ENCODE results near the gene THBS2.
"Not testable (repeated sequence)": the region's sequence is repeated elsewhere in the genome, so short reads cannot be mapped to it uniquely, and the experiment has no call there.

The THBS2 gene

GRCh38 chr6:169263374-169263773 is 9.7 kb upstream of the THBS2 start:
- no CpG with 5 or more reads among the region's 3 CpGs for WGBS (ENCODE audit: insufficient coverage, insufficient read length)
- Histone ChIP-seq H3K27ac (ENCODE audit: low read length) (no peak overlapping the region), H3K4me1 (ENCODE audit: control insufficient read depth, insufficient read depth, low read length) (no peaks in the 10 kb centered on the region), H3K36me3 (ENCODE audit: control insufficient read depth, insufficient read depth, low read length) (no peaks in the 10 kb centered on the region), H3K4me3 (ENCODE audit: low read length) (no peak overlapping the region), H3K9me3 (ENCODE audit: control insufficient read depth, insufficient read depth, low read length) (no peaks in the 10 kb centered on the region), H3K27me3 (ENCODE audit: control insufficient read depth, insufficient read depth, low read length) (no peaks in the 10 kb centered on the region)
- no peak for DNase-seq (ENCODE audit: low read depth, low spot score)

GRCh38 chr6:169262602-169263001 is 9.0 kb upstream of the THBS2 start:
- not testable (repeated sequence) for DNase-seq (ENCODE audit: low read depth, low spot score); H3K36me3 ChIP-seq (ENCODE audit: control insufficient read depth, insufficient read depth, low read length); H3K4me1 ChIP-seq (ENCODE audit: control insufficient read depth, insufficient read depth, low read length); H3K9me3 ChIP-seq (ENCODE audit: control insufficient read depth, insufficient read depth, low read length); H3K27me3 ChIP-seq (ENCODE audit: control insufficient read depth, insufficient read depth, low read length); H3K27ac ChIP-seq (ENCODE audit: low read length); H3K4me3 ChIP-seq (ENCODE audit: low read length)
- WGBS (ENCODE audit: insufficient coverage, insufficient read length) = no CpG with 5 or more reads among the region's 14 CpGs

- WGBS (ENCODE audit: insufficient coverage, insufficient read length) = no CpG with 5 or more reads among the region's 8 CpGs
- Histone ChIP-seq H3K4me3 (ENCODE audit: low read length) (no peak overlapping the region), H3K27me3 (ENCODE audit: control insufficient read depth, insufficient read depth, low read length) (no peaks in the 10 kb centered on the region), H3K9me3 (ENCODE audit: control insufficient read depth, insufficient read depth, low read length) (no peaks in the 10 kb centered on the region), H3K36me3 (ENCODE audit: control insufficient read depth, insufficient read depth, low read length) (no peaks in the 10 kb centered on the region), H3K27ac (ENCODE audit: low read length) (no peak overlapping the region), H3K4me1 (ENCODE audit: control insufficient read depth, insufficient read depth, low read length) (peaks cover 11% of the 10 kb centered on the region)
- DNase-seq (ENCODE audit: low read depth, low spot score) = no peak
These were observed 2.9 kb upstream of the THBS2 start for GRCh38 chr6:169256518-169256917.

- Histone ChIP-seq H3K27me3 (ENCODE audit: control insufficient read depth, insufficient read depth, low read length) (no peaks in the 10 kb centered on the region), H3K4me1 (ENCODE audit: control insufficient read depth, insufficient read depth, low read length) (peaks cover 11% of the 10 kb centered on the region), H3K9me3 (ENCODE audit: control insufficient read depth, insufficient read depth, low read length) (no peaks in the 10 kb centered on the region), H3K27ac (ENCODE audit: low read length) (no peak overlapping the region), H3K4me3 (ENCODE audit: low read length) (no peak overlapping the region), H3K36me3 (ENCODE audit: control insufficient read depth, insufficient read depth, low read length) (no peaks in the 10 kb centered on the region)
- WGBS (ENCODE audit: insufficient coverage, insufficient read length) = no CpG with 5 or more reads among the region's 8 CpGs
- no peak for DNase-seq (ENCODE audit: low read depth, low spot score)
These were observed 2.4 kb upstream of the THBS2 start for GRCh38 chr6:169256061-169256460.

GRCh38 chr6:169255643-169256042 is 2.0 kb upstream of the THBS2 start:
- WGBS (ENCODE audit: insufficient coverage, insufficient read length) = no CpG with 5 or more reads among the region's 10 CpGs
- H3K4me3 ChIP-seq (ENCODE audit: low read length) = no peak overlapping the region

GRCh38 chr6:169254456-169255316 is 1.0 kb upstream of the THBS2 start:
- no peaks in the 10 kb centered on the region for H3K36me3 ChIP-seq (ENCODE audit: control insufficient read depth, insufficient read depth, low read length)
- no peak for DNase-seq (ENCODE audit: low read depth, low spot score)
- WGBS (ENCODE audit: insufficient coverage, insufficient read length) = no CpG with 5 or more reads among the region's 19 CpGs
- H3K27ac ChIP-seq (ENCODE audit: low read length) = no peak overlapping the region
- peaks cover 11% of the 10 kb centered on the region for H3K4me1 ChIP-seq (ENCODE audit: control insufficient read depth, insufficient read depth, low read length)
- H3K9me3 ChIP-seq (ENCODE audit: control insufficient read depth, insufficient read depth, low read length) = no peaks in the 10 kb centered on the region
- no peaks in the 10 kb centered on the region for H3K27me3 ChIP-seq (ENCODE audit: control insufficient read depth, insufficient read depth, low read length)
- H3K4me3 ChIP-seq (ENCODE audit: low read length) = no peak overlapping the region

More at GRCh38 chr6:169255643-169256042, 2.0 kb upstream of the THBS2 start:
- no peak for DNase-seq (ENCODE audit: low read depth, low spot score)
- Histone ChIP-seq H3K27ac (ENCODE audit: low read length) (no peak overlapping the region), H3K9me3 (ENCODE audit: control insufficient read depth, insufficient read depth, low read length) (no peaks in the 10 kb centered on the region), H3K4me1 (ENCODE audit: control insufficient read depth, insufficient read depth, low read length) (peaks cover 11% of the 10 kb centered on the region), H3K27me3 (ENCODE audit: control insufficient read depth, insufficient read depth, low read length) (no peaks in the 10 kb centered on the region), H3K36me3 (ENCODE audit: control insufficient read depth, insufficient read depth, low read length) (no peaks in the 10 kb centered on the region)

- no peaks in the 10 kb centered on the region for H3K9me3 ChIP-seq (ENCODE audit: control insufficient read depth, insufficient read depth, low read length)
- H3K27ac ChIP-seq (ENCODE audit: low read length) = no peak overlapping the region
- peak overlapping the region; percentile 6; the same call in 1 of the 2 replicates for H3K4me3 ChIP-seq (ENCODE audit: low read length)
- peaks cover 9% of the 10 kb centered on the region for H3K36me3 ChIP-seq (ENCODE audit: control insufficient read depth, insufficient read depth, low read length)
- H3K4me1 ChIP-seq (ENCODE audit: control insufficient read depth, insufficient read depth, low read length) = peaks cover 11% of the 10 kb centered on the region
- no peaks in the 10 kb centered on the region for H3K27me3 ChIP-seq (ENCODE audit: control insufficient read depth, insufficient read depth, low read length)
- no peak for DNase-seq (ENCODE audit: low read depth, low spot score)
- no CpG with 5 or more reads among the region's 14 CpGs for WGBS (ENCODE audit: insufficient coverage, insufficient read length)
These were observed 999 bp downstream of the THBS2 start for GRCh38 chr6:169252505-169253189.

- H3K27me3 ChIP-seq (ENCODE audit: control insufficient read depth, insufficient read depth, low read length) = no peaks in the 10 kb centered on the region
- no peak overlapping the region for H3K27ac ChIP-seq (ENCODE audit: low read length)
- peaks cover 16% of the 10 kb centered on the region for H3K36me3 ChIP-seq (ENCODE audit: control insufficient read depth, insufficient read depth, low read length)
- H3K4me1 ChIP-seq (ENCODE audit: control insufficient read depth, insufficient read depth, low read length) = peaks cover 11% of the 10 kb centered on the region
- H3K9me3 ChIP-seq (ENCODE audit: control insufficient read depth, insufficient read depth, low read length) = no peaks in the 10 kb centered on the region
- no CpG with 5 or more reads among the region's 20 CpGs for WGBS (ENCODE audit: insufficient coverage, insufficient read length)
- no peak for DNase-seq (ENCODE audit: low read depth, low spot score)
- H3K4me3 ChIP-seq (ENCODE audit: low read length) = peak overlapping the region; percentile 5; the same call in 1 of the 2 replicates
These were observed 1.7 kb downstream of the THBS2 start for GRCh38 chr6:169251822-169252504.

GRCh38 chr6:169251371-169251802 is 2.3 kb downstream of the THBS2 start:
- H3K27ac ChIP-seq (ENCODE audit: low read length) = no peak overlapping the region
- peaks cover 11% of the 10 kb centered on the region for H3K4me1 ChIP-seq (ENCODE audit: control insufficient read depth, insufficient read depth, low read length)
- DNase-seq (ENCODE audit: low read depth, low spot score) = no peak
- H3K36me3 ChIP-seq (ENCODE audit: control insufficient read depth, insufficient read depth, low read length) = peaks cover 16% of the 10 kb centered on the region
- no peaks in the 10 kb centered on the region for H3K27me3 ChIP-seq (ENCODE audit: control insufficient read depth, insufficient read depth, low read length)
- no peaks in the 10 kb centered on the region for H3K9me3 ChIP-seq (ENCODE audit: control insufficient read depth, insufficient read depth, low read length)
- no CpG with 5 or more reads among the region's 6 CpGs for WGBS (ENCODE audit: insufficient coverage, insufficient read length)
- no peak overlapping the region for H3K4me3 ChIP-seq (ENCODE audit: low read length)

- WGBS (ENCODE audit: insufficient coverage, insufficient read length) = no CpG with 5 or more reads among the region's 5 CpGs
- H3K4me1 ChIP-seq (ENCODE audit: control insufficient read depth, insufficient read depth, low read length) = peaks cover 10% of the 10 kb centered on the region
- no peaks in the 10 kb centered on the region for H3K27me3 ChIP-seq (ENCODE audit: control insufficient read depth, insufficient read depth, low read length)
- no peaks in the 10 kb centered on the region for H3K9me3 ChIP-seq (ENCODE audit: control insufficient read depth, insufficient read depth, low read length)
- no peak overlapping the region for H3K27ac ChIP-seq (ENCODE audit: low read length)
- no peak for DNase-seq (ENCODE audit: low read depth, low spot score)
- peaks cover 16% of the 10 kb centered on the region for H3K36me3 ChIP-seq (ENCODE audit: control insufficient read depth, insufficient read depth, low read length)
- no peak overlapping the region for H3K4me3 ChIP-seq (ENCODE audit: low read length)
These were observed 3.0 kb downstream of the THBS2 start for GRCh38 chr6:169250660-169251059.

All from iPS DF 6.9 (cell line).